GM19395 (cell line): ENCODE data around the gene TMX1.
"Not testable (repeated sequence)": the region's sequence is repeated elsewhere in the genome, so short reads cannot be mapped to it uniquely, and the experiment has no call there.

Experiments
- ATAC-seq: cut with Tn5 transposase; IDR thresholded peaks from one replicate; pipeline ENCODE4 v1.9.1; 2021; ENCODE audit warnings: mild to moderate bottlenecking, moderate library complexity; ENCODE audit not compliant: unreplicated experiment

The TMX1 gene, protein sequence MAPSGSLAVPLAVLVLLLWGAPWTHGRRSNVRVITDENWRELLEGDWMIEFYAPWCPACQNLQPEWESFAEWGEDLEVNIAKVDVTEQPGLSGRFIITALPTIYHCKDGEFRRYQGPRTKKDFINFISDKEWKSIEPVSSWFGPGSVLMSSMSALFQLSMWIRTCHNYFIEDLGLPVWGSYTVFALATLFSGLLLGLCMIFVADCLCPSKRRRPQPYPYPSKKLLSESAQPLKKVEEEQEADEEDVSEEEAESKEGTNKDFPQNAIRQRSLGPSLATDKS

GRCh38 chr14:51239813-51240803, at the start of gene TMX1:
Gene TMX1, plus strand, starts transcription at chr14:51240247. Its CDS starts 46 bp downstream, at chr14:51240293.
- peak; percentile 88 for ATAC-seq

GRCh38 chr14:51201890-51202289, 38.2 kb upstream of the TMX1 start:
- ATAC-seq, result no peak

DNA sequence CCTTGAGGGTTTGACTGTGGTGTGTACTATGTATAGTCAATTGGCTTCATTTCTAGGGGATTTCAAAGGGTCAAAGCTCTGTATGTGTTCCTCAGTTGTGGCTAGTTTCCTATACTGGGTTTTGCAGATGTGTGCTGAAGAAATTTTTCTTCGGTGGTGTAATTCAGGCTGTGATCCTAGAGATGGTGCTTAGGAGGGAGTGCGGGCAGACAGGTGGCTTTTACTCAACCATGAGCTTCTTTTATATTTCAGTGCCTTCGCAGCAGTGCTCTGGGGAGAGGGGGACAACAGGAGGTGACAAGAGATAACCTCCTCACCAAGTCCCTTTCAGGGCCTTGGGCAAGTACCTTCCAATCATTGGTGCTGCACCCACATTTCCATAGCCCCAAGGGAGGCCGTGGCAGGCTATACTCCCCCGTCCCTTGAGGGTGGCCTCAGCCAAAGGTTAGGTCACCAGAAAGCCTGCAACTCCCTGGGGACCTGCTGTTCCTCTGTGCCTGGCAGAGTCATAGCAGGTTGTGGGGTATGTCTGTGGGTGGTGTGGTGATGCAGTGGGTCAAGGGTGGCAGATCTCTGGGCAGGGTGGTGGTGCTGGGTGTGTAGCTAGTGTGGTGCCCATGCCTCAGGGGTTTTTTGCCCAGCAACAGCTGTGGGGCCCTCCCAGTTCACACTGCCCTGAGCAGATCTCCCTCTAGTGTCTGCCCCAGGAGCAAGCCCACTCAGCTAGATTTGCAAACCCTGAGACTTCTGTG, 37.0 kb upstream of the TMX1 start:
- ATAC-seq, result peak; percentile 69

GRCh38 chr14:51203881-51204280, 36.2 kb upstream of the TMX1 start:
- ATAC-seq, result no peak

GRCh38 chr14:51205486-51205885, 34.6 kb upstream of the TMX1 start:
- no peak for ATAC-seq

- ATAC-seq, result no peak
These were observed 33.6 kb upstream of the TMX1 start for GRCh38 chr14:51206462-51206861.

DNA sequence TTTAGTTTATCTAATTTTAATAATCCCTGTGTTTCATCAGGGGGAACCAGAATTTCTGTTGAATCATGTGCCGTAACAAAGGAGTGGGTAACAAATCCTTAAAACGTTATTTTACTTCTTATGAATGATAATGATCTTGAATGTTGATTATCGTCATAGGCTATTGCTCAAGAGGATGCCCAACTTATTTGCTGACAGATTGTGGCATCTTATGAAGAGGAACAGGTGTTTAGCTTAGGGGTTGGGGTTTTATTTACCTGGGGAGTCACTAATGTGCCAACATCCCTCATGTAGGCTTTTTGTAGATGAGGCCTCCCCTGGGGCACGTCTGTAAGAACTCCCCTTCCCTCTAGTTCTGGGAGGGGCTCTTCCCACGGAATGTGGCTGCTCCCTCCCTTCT, 32.4 kb upstream of the TMX1 start:
- no peak for ATAC-seq

- ATAC-seq, result no peak
These were observed 31.1 kb upstream of the TMX1 start for GRCh38 chr14:51208982-51209381.

GRCh38 chr14:51209457-51209856, 30.6 kb upstream of the TMX1 start:
- ATAC-seq, result peak; percentile 67

GRCh38 chr14:51210594-51210993, 29.5 kb upstream of the TMX1 start:
- ATAC-seq, result no peak

DNA sequence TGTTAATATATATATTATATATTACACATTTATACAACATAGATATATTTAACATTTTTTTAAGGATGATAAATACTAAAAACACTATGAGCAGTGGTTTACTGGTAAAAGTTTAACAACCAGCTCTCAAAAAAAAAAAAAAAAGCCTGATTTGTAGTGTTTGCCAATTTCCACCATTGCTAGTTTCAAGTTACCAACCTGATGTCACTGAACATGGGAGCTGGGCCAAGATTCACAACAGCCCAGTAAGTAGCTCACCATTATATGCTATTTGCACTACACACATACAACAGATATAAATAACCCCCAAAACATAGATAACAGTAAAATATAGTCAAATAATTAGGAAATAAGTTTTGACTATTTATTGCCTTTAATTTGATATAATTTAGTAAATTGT, 28.9 kb upstream of the TMX1 start:
- no peak for ATAC-seq

- ATAC-seq, result no peak
These were observed 23.4 kb upstream of the TMX1 start for GRCh38 chr14:51216602-51217001.

DNA sequence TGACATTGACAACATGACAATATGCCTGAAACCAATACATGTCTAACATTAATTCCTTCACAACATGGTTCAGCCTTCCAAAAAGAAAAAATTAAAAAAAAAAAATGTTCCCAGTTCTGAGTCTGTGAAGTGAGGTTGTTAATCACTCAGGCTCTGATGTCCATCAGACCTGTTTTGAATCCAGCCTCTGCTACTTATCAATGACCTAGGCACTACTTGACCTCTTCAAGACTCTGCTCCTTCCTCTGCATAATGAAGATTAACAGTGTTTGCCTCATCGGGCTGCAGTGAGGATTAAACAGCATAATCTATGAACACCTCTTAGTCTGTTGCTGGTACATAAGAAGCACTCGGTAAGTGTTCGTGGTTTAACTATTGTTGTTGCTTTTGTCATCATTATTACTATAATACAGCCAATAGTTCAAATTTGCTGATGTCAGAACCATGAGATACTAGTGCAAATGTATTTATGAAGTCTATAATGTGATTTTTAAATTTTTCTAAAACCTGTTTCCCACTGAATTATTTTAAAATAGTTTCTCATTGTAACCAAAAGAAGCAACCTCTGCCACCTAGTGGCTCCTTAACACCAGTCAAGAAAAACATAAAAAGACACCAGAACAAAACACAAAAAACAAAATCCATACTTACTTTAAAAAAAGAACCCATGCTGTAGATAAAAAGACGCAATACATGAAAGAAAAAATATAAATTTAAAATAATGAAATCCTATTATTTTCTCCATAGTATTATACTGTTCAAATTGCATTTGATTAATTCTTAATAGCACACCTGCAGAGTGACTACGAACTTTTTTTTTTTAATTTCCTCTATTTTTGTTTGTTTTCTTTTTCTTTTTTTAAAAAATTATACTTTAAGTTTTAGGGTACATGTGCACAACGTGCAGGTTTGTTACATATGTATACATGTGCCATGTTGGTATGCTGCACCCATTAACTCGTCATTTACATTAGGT, 20.3 kb upstream of the TMX1 start:
- no peak for ATAC-seq

- ATAC-seq, result not testable (repeated sequence)
These were observed 16.6 kb upstream of the TMX1 start for GRCh38 chr14:51223463-51223862.

DNA sequence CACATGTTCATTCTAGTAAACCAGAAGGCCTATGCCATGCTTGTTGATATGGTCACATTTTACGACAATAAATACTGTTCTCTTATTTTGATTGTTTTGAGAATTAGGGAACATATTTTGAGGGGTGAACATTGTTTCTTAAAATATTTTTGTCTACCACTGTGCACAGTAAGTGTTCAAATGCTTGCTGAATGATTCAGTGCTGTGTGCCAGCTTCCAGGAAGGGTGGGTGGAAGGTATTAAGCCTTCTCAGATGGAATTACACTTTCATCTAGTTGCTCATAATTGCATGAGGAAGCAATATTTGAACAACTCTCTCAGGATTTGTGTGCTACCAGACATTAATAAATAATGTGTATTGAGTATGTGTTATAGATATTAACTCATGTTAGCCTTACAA, 15.5 kb upstream of the TMX1 start:
- no peak for ATAC-seq

DNA sequence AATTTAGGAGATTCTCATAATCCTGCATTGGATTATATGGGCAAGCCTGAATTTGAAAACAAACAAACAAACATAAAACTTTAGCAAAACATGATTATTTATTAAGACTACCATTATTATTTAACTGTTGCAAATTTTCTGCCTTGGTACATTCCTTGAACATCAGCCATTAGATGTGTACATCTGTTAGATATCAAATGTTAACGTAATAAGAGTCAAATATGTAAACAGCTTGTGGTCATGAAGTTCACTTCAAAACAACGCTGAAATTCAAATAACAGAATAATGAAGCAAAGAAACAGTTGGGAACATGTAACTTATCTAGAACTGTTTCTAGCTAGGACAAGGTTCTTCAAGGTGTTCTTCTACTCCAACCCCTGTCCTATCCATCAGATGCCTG, 14.3 kb upstream of the TMX1 start:
- ATAC-seq, result no peak

DNA sequence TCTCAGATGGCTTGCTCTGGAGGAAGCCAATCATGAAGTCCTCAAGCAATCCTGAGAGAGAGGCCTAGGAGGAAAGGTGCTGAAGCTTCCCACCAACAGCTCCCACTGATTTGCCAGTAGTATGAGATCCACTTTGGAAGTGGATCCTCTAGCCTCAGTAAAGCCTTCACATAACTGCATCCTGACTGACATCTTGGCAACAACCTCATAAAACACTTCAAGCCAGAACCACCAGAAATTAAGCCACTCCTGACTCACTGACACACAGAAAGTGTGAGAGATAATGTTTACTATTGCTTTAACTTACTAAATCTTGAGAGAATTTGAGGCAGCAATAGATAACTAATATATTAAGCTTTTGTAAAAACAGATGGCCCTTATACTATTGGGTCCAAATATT, 11.7 kb upstream of the TMX1 start:
- no peak for ATAC-seq

GRCh38 chr14:51228890-51229289, 11.2 kb upstream of the TMX1 start:
- no peak for ATAC-seq

DNA sequence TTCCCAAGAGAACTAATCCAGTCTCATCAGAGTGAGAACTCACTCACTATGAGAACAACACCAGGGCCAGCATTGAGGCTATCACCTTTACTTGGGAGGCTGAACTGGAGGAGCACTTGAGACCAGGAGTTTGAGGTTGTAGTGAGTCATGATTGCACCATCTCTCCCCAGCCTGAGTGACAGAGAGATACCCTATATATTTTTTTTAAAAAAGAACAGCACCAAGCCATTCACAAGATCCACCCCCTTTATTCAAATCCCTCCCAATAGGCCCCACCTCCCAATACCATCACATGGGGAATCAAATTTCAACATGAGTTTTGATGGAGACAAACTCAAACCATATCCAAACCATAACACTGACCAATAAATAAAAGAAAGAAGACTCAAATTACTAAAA, 3.7 kb upstream of the TMX1 start:
- ATAC-seq, result no peak

DNA sequence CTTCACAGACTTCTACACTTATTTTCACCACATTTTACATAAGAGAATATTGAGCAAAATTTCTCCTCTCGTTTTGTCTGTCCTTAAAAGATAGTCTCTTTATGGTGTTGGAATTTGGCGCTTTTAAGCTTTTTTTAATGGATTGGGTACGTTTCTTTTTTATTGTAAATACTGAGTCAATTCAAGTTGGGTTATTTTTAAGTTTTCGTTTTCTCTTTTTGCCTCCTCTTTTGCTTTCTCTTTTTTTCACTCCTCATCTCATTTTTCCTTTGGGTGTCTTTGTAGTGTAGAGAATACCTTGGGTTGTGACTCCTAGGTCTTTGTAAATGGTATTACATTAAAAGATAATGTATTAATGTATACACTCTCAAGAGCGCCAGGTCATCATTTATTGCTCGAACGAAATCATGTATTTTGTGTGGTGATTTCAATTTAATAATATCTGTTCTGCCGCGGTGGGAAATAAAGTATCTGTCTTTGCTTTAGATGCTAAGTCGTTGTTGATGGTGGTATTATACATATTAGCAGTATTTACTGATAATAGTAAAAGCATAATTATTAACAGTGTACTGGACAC, 845 bp downstream of the TMX1 start:
- ATAC-seq, result no peak
